Astrocyte of the cerebellum (primary cell): ENCODE data around the gene ZBTB20.

Experiments used
- DNase-seq: peaks from one replicate; pipeline ENCODE4 v3.0.0-alpha.2; 2011; ENCODE audit warnings: low read depth
- H3K4me3 ChIP-seq: 2 replicates; pipeline ENCODE4 v1.5.1; 2011; ENCODE audit warnings: mild to moderate bottlenecking, low read depth, low read length, moderate library complexity
- CTCF ChIP-seq: IDR thresholded peaks from 2 replicates; pipeline ENCODE4 v1.5.1; 2012; ENCODE audit warnings: low read length, low read depth, moderate library complexity, mild to moderate bottlenecking; ENCODE audit errors: missing control alignments
- in situ Hi-C: cut with HindIII; loops from 2 replicates; pipeline ENCODE4 v1.10.0; 2017; ENCODE audit warnings: low sequenced_read_pairs

ZBTB20 gene

DNA sequence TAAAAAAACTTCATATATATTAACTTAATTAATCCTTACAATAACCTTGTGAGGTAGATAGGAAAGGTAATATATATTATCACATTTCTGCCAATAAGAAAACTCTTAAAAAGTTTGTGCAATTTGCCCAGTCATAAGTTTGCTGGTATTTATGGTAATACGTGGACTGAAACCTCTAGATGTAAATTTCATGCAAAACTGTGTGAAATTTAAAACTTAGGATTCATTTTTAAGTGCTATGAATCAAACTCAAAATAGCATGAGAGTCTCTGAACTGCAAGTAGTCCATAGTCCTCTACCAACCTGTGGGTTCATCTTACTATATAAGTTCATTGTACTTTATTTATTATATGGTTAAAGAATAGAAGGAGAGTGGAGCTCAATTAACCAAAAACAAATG lies 56.4 kb downstream of the ZBTB20 start:
- no peak overlapping the region for H3K4me3 ChIP-seq
- no peak for DNase-seq
- in situ Hi-C loops, result no loop called here

GRCh38 chr3:115089481-115089880 lies 57.6 kb downstream of the ZBTB20 start:
- no peak for TF ChIP-seq CTCF
- no peak for DNase-seq
- H3K4me3 ChIP-seq, result no peak overlapping the region
- in situ Hi-C loops, result no loop called here

More for the DNA sequence above, 56.4 kb downstream of the ZBTB20 start:
- no peak for TF ChIP-seq CTCF

DNA sequence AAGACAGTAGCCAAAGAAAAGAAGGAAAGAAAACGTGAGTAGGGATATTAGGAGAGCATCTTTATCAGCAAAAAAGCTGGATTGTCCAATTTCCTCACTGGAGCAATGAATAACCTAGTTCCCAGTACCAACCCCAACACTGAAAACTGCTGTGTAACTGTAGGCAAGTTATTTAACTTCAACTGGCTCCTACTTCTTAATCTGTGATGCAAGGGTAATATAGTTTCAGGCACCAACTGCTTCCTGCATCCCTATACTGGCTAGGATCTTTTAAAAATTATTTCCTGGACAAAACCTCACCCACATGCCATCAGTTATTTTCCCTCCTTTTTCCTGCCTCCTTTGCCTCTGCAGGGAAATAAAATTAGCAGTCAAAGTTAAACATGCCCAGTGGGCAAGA lies 59.6 kb downstream of the ZBTB20 start:
- H3K4me3 ChIP-seq, result no peak overlapping the region
- no peak for DNase-seq
- in situ Hi-C loops, result no loop called here
- TF ChIP-seq CTCF, result no peak

- no peak for TF ChIP-seq CTCF
- no peak overlapping the region for H3K4me3 ChIP-seq
- in situ Hi-C loops, result no loop called here
- no peak for DNase-seq
Observed at GRCh38 chr3:115086344-115086743, 60.7 kb downstream of the ZBTB20 start.

- in situ Hi-C loops, result no loop called here
- peak; percentile 39 for TF ChIP-seq CTCF
- DNase-seq, result no peak
- no peak overlapping the region for H3K4me3 ChIP-seq
Observed at GRCh38 chr3:115085197-115085865, 61.8 kb downstream of the ZBTB20 start.

- TF ChIP-seq CTCF, result no peak
- H3K4me3 ChIP-seq, result no peak overlapping the region
- no peak for DNase-seq
- in situ Hi-C loops, result no loop called here
Observed at GRCh38 chr3:115084686-115085085, 62.4 kb downstream of the ZBTB20 start.

DNA sequence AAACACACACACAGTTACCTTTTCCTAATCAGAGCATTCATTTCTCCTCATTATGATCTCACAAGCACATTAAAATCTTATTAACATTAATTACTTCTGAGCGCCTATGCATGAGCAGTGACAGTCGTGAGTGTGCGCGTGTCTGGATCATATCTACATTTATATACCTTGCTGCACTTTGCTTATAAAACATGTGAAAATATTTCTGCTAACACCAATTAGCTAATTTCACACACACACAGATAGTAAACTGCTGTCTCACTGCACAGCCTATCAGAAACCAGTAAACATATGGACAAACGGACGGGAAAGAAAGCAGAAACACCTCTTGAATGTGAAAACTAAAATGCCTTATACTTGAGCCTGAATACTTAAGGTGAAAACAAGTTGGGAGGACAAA lies 64.8 kb downstream of the ZBTB20 start:
- no peak for DNase-seq
- in situ Hi-C loops, result no loop called here
- no peak for TF ChIP-seq CTCF
- H3K4me3 ChIP-seq, result no peak overlapping the region
